Duodenal mucosa (tissue), 2 donors: Measurements from ENCODE around the gene PARD3B.

Source experiments
- H3K27ac ChIP-seq: one replicate; pipeline ENCODE4 v1.7.0; 2013; ENCODE audit warnings: low read depth, low read length
- H3K27me3 ChIP-seq, 2 donors: one replicate each; pipeline ENCODE4 v1.7.0; 2013; ENCODE audit warnings: low read length in 2 of 2, control low read depth in 1 of 2; ENCODE audit not compliant: insufficient read depth in 2 of 2, control insufficient read depth in 1 of 2
- H3K36me3 ChIP-seq, 2 donors: one replicate each; pipeline ENCODE4 v1.7.0; 2013; ENCODE audit warnings: low read length in 2 of 2, control low read depth in 1 of 2; ENCODE audit not compliant: insufficient read depth in 2 of 2, control insufficient read depth in 1 of 2
- H3K4me1 ChIP-seq, 2 donors: one replicate each; pipeline ENCODE4 v1.7.0; 2013; ENCODE audit warnings: low read length in 2 of 2, control low read depth in 1 of 2; ENCODE audit not compliant: insufficient read depth in 2 of 2, control insufficient read depth in 1 of 2
- H3K4me3 ChIP-seq, 2 donors: one replicate each; pipeline ENCODE4 v1.7.0; 2013; ENCODE audit warnings: low read length in 2 of 2, low read depth in 1 of 2
- H3K9ac ChIP-seq, 2 donors: one replicate each; pipeline ENCODE4 v1.7.0; 2013; ENCODE audit warnings: low read length in 2 of 2, low read depth in 1 of 2
- H3K9me3 ChIP-seq, 2 donors: one replicate each; pipeline ENCODE4 v1.7.0; 2013; ENCODE audit warnings: low read length in 2 of 2, control low read depth in 1 of 2; ENCODE audit not compliant: control insufficient read depth in 1 of 2

The PARD3B gene, protein sequence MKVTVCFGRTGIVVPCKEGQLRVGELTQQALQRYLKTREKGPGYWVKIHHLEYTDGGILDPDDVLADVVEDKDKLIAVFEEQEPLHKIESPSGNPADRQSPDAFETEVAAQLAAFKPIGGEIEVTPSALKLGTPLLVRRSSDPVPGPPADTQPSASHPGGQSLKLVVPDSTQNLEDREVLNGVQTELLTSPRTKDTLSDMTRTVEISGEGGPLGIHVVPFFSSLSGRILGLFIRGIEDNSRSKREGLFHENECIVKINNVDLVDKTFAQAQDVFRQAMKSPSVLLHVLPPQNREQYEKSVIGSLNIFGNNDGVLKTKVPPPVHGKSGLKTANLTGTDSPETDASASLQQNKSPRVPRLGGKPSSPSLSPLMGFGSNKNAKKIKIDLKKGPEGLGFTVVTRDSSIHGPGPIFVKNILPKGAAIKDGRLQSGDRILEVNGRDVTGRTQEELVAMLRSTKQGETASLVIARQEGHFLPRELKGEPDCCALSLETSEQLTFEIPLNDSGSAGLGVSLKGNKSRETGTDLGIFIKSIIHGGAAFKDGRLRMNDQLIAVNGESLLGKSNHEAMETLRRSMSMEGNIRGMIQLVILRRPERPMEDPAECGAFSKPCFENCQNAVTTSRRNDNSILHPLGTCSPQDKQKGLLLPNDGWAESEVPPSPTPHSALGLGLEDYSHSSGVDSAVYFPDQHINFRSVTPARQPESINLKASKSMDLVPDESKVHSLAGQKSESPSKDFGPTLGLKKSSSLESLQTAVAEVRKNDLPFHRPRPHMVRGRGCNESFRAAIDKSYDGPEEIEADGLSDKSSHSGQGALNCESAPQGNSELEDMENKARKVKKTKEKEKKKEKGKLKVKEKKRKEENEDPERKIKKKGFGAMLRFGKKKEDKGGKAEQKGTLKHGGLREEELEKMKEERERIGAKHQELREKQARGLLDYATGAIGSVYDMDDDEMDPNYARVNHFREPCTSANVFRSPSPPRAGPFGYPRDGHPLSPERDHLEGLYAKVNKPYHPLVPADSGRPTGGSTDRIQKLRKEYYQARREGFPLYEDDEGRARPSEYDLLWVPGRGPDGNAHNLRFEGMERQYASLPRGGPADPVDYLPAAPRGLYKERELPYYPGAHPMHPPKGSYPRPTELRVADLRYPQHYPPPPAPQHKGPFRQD (N-terminal part only)

DNA sequence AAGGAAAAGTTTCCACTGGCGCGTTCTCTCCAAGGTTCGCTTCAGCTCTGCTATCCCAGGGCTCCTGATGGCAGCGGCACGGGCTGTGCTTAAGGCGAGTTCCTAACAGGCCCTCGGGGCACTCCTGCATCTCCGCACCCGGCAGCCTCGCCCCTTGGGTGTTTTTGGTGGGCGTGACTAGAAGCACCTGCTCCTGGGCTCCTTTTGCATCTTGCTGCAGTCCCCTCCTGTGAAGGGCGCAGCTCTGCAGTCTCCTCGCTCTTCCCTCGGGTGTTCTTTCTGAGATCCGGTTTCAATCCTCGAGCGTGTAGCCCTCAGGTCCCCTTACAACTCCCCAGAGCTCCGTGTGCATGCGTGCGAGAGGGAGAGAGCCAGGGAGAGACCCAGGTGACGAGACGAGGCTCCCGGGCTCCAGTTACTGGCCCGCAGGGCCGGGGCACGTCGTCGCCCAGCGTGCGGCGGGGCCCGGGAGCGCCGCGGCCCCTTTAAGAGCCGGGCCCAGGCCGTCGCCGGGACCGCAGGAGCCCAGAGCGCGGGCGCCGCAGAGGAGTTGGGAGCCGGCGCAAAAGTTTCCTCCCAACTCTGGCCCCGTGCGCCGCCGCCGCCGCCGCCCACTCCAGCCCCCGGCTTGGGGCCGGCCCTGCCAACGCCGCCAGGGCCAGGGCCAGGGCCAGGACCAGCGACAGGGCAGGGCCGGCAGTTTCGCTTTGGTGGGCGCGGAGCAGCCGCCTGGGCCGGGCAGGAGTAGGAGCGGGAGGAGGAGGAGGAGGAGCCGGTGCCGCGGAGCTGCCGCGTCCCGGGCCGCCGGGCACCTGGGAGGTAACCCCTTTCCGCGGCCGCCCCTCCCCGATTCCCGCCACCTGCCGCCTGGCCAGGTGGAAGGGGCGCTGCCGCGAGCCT is at the start of gene PARD3B:
TSS of gene PARD3B (plus strand) at position 515 of the 900 bp plus-strand sequence. CDS start 525 bp downstream, outside the sequence.
- Histone ChIP-seq H3K27ac (peak within 1 kb of the TSS; percentile 7), H3K9ac (peak within 1 kb of the TSS; percentile 40 to 68), H3K4me3 (peak within 1 kb of the TSS; percentile 61 to 76), H3K27me3 (no peaks in the 10 kb centered on the region), H3K9me3 (no peaks in the 10 kb centered on the region), H3K4me1 (peaks cover 14 to 17% of the 10 kb centered on the region in 2 donors), H3K36me3 (no peaks in the 10 kb centered on the region)

GRCh38 chr2:204496779-204497178 is 48.5 kb upstream of the PARD3B start:
- no peaks in the 10 kb centered on the region for H3K27me3 ChIP-seq
- H3K9ac ChIP-seq: no peak overlapping the region
- H3K4me3 ChIP-seq: no peak overlapping the region
- H3K36me3 ChIP-seq: no peaks in the 10 kb centered on the region
- no peak overlapping the region for H3K27ac ChIP-seq
- H3K9me3 ChIP-seq: no peaks in the 10 kb centered on the region
- H3K4me1 ChIP-seq: no peaks in the 10 kb centered on the region

GRCh38 chr2:204497855-204498254 is 47.4 kb upstream of the PARD3B start:
- H3K9me3 ChIP-seq: no peaks in the 10 kb centered on the region
- no peak overlapping the region for H3K4me3 ChIP-seq
- H3K9ac ChIP-seq: no peak overlapping the region
- H3K36me3 ChIP-seq: no peaks in the 10 kb centered on the region
- H3K27me3 ChIP-seq: no peaks in the 10 kb centered on the region
- no peak overlapping the region for H3K27ac ChIP-seq
- H3K4me1 ChIP-seq: no peaks in the 10 kb centered on the region

DNA sequence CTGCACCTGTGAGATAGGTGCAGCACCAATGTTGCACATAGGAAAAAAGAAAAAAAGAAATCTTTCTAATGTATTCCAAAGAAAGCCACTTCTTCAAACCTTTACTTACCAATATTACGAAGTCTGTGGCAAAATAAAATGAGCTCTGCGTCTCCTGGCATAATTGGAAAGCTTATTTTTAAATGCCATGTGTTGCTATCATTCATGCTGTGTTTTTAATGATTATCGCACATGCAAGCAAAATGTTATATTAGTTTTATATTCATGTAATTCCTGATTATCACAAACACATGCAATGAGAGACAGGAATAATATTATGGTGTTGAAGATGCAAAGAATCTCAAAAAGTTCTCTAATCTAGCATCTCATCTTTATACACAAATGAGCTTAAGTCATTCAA is 47.0 kb upstream of the PARD3B start:
- no peak overlapping the region for H3K4me3 ChIP-seq
- no peak overlapping the region for H3K9ac ChIP-seq

DNA sequence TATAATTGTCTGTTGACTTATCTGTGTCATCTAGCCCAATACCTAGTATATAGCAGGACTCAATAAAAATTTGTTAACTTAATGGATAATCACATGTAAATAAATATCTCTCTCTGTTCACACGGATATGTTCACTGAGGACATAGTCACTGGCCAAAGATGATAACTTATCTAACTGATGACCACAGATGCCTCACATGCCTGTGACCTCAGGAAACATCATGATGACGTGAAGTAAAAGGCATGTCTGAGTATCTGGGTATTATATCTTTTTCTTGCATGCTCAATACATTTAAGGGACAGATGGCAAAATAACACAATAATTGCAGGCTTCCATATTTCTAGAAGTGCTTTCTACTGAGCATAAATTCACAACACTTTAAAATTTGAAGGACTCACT is 41.4 kb upstream of the PARD3B start:
- Histone ChIP-seq H3K36me3 (no peaks in the 10 kb centered on the region), H3K9ac (no peak overlapping the region), H3K4me1 (peaks cover 0 to 8% of the 10 kb centered on the region in 2 donors), H3K9me3 (no peaks in the 10 kb centered on the region), H3K27me3 (no peaks in the 10 kb centered on the region), H3K4me3 (no peak overlapping the region), H3K27ac (no peak overlapping the region)

More for the DNA sequence above, 47.0 kb upstream of the PARD3B start:
- H3K36me3 ChIP-seq: no peaks in the 10 kb centered on the region
- no peaks in the 10 kb centered on the region for H3K27me3 ChIP-seq
- H3K4me1 ChIP-seq: no peaks in the 10 kb centered on the region
- no peaks in the 10 kb centered on the region for H3K9me3 ChIP-seq
- H3K27ac ChIP-seq: no peak overlapping the region

- no peak overlapping the region for H3K4me3 ChIP-seq
- H3K27ac ChIP-seq: no peak overlapping the region
- H3K9ac ChIP-seq: no peak overlapping the region
- no peaks in the 10 kb centered on the region for H3K27me3 ChIP-seq
- H3K4me1 ChIP-seq: peaks cover 0 to 8% of the 10 kb centered on the region in 2 donors
- H3K9me3 ChIP-seq: no peaks in the 10 kb centered on the region
- no peaks in the 10 kb centered on the region for H3K36me3 ChIP-seq
Observed at GRCh38 chr2:204504594-204504993, 40.7 kb upstream of the PARD3B start.

DNA sequence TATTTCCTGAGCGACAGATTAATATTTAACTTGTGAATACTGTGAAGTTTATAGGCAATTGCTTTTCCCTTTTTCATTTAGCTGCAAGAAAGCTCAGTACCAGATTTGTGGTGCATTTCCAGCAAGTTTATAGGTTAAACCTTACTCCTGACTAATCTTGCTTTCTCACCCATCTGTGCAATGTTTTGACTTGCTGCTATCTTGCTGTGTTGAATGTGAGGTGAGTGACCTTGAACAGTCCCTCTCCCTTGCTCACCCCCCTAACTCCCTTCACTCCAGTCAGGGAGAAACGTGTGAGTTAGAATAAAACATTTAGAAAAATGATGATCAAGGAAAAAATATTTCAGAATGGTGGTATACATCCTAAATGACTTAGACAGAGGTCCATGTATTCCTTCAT is 39.8 kb upstream of the PARD3B start:
- H3K9me3 ChIP-seq: no peaks in the 10 kb centered on the region
- no peak overlapping the region for H3K9ac ChIP-seq
- no peak overlapping the region for H3K27ac ChIP-seq
- no peak overlapping the region for H3K4me3 ChIP-seq
- H3K4me1 ChIP-seq: peaks cover 0 to 8% of the 10 kb centered on the region in 2 donors
- H3K36me3 ChIP-seq: no peaks in the 10 kb centered on the region
- no peaks in the 10 kb centered on the region for H3K27me3 ChIP-seq

GRCh38 chr2:204505946-204506345 is 39.3 kb upstream of the PARD3B start:
- H3K4me1 ChIP-seq: peaks cover 0 to 8% of the 10 kb centered on the region in 2 donors

DNA sequence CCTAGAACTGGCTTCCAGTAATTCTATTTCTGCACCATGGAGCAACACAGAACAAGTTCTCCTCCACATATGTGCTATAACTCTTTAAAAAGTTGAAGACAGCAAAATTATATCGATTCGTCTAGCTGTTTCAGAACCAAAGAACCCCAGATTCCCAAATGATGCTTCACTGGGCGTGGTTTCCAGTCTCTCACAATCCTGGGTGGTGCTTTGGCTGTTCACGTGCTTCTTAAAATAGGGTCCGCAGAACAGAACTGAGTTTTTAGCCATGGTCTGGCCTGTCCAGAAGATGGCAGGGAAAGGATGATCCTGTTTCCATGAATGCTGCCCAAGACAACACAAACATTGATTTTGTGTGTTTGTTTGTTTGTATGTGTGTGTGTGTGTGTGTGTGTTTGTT is 37.6 kb upstream of the PARD3B start:
- Histone ChIP-seq H3K27me3 (no peaks in the 10 kb centered on the region), H3K9me3 (no peaks in the 10 kb centered on the region), H3K4me3 (no peak overlapping the region), H3K9ac (no peak overlapping the region), H3K36me3 (no peaks in the 10 kb centered on the region), H3K4me1 (peaks cover 0 to 8% of the 10 kb centered on the region in 2 donors), H3K27ac (no peak overlapping the region)

More at GRCh38 chr2:204505946-204506345, 39.3 kb upstream of the PARD3B start:
- Histone ChIP-seq H3K9me3 (no peaks in the 10 kb centered on the region), H3K27me3 (no peaks in the 10 kb centered on the region), H3K36me3 (no peaks in the 10 kb centered on the region), H3K4me3 (no peak overlapping the region), H3K27ac (no peak overlapping the region), H3K9ac (no peak overlapping the region)
